Lower lobe of right lung (tissue), 2 donors: Measurements from ENCODE around the gene KCTD19. TPM values are rescaled to one million over a fixed set of nuclear protein-coding genes. Genes with fewer than 3 reads are reported as not detected.

Experiments
- ATAC-seq, 2 donors: fragments of 200-7000 bp; cut with Tn5 transposase; one replicate each; pipeline ENCODE4 v1.9.1; 2020 to 2022; ENCODE audit warnings: mild to moderate bottlenecking in 2 of 2, moderate library complexity in 2 of 2
- DNase-seq: peaks from one replicate; pipeline ENCODE4 v3.0.0-alpha.2; 2020
- H3K27ac ChIP-seq: fragments of 200-600 bp; one replicate; pipeline ENCODE4 v1.8.0; 2022
- H3K27me3 ChIP-seq: fragments of 200-600 bp; one replicate; pipeline ENCODE4 v1.8.0; 2022; ENCODE audit warnings: low read depth
- H3K36me3 ChIP-seq: fragments of 200-600 bp; one replicate; pipeline ENCODE4 v1.8.0; 2022; ENCODE audit warnings: mild to moderate bottlenecking
- H3K4me1 ChIP-seq: fragments of 200-600 bp; one replicate; pipeline ENCODE4 v1.8.0; 2022
- H3K4me3 ChIP-seq: fragments of 200-600 bp; one replicate; pipeline ENCODE4 v1.8.0; 2022; ENCODE audit warnings: mild to moderate bottlenecking
- H3K9me3 ChIP-seq: fragments of 200-600 bp; one replicate; pipeline ENCODE4 v1.8.0; 2022
- intact Hi-C: fragments of 100-400 bp; cut with DNase I; formaldehyde crosslinking; loops from one replicate; pipeline ENCODE4 v1.11.0; 2022
- total RNA-seq: library from RNA; stranded (reverse); fragmentation: NEBNext Ultra II Directional; extraction: Animal tissue kit (Norgen Biotek cat#: 25700); gene quantifications from one replicate; pipeline ENCODE4 v1.2.1, GENCODE V29; 2021
- TF ChIP-seq, protein P1 (sequence below): fragments of 200-600 bp; IDR thresholded peaks from one replicate; pipeline ENCODE4 v1.8.0; 2022; ENCODE audit warnings: antibody characterized with exemption, mild to moderate bottlenecking
- donor health status: DM: no; HTN: yes; CAD: no; lungs with severe emphysema.

Gene KCTD19
- total RNA-seq, 1 donor from 2014 or later = 0.74 TPM

- H3K27ac ChIP-seq = no peak overlapping the region
- intact Hi-C loops = no loop called here
- ATAC-seq (no peak), DNase-seq (no peak)
- TF ChIP-seq, protein P1, sequence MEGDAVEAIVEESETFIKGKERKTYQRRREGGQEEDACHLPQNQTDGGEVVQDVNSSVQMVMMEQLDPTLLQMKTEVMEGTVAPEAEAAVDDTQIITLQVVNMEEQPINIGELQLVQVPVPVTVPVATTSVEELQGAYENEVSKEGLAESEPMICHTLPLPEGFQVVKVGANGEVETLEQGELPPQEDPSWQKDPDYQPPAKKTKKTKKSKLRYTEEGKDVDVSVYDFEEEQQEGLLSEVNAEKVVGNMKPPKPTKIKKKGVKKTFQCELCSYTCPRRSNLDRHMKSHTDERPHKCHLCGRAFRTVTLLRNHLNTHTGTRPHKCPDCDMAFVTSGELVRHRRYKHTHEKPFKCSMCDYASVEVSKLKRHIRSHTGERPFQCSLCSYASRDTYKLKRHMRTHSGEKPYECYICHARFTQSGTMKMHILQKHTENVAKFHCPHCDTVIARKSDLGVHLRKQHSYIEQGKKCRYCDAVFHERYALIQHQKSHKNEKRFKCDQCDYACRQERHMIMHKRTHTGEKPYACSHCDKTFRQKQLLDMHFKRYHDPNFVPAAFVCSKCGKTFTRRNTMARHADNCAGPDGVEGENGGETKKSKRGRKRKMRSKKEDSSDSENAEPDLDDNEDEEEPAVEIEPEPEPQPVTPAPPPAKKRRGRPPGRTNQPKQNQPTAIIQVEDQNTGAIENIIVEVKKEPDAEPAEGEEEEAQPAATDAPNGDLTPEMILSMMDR = no peak
- H3K36me3 ChIP-seq = no peaks in the 10 kb centered on the region
- no peaks in the 10 kb centered on the region for H3K9me3 ChIP-seq
- no peaks in the 10 kb centered on the region for H3K27me3 ChIP-seq
- H3K4me3 ChIP-seq = no peak overlapping the region
- H3K4me1 ChIP-seq = no peaks in the 10 kb centered on the region
Observed at GRCh38 chr16:67305216-67306071, 21.1 kb downstream of the KCTD19 start.

GRCh38 chr16:67304020-67304419 lies 22.5 kb downstream of the KCTD19 start:
- DNase-seq (no peak), ATAC-seq (no peak)
- no peaks in the 10 kb centered on the region for H3K36me3 ChIP-seq
- no peaks in the 10 kb centered on the region for H3K27me3 ChIP-seq
- no peak overlapping the region for H3K27ac ChIP-seq
- H3K9me3 ChIP-seq = no peaks in the 10 kb centered on the region
- no peaks in the 10 kb centered on the region for H3K4me1 ChIP-seq
- H3K4me3 ChIP-seq = no peak overlapping the region
- intact Hi-C loops = no loop called here
- TF ChIP-seq, protein P1 = no peak

GRCh38 chr16:67302970-67303369 lies 23.6 kb downstream of the KCTD19 start:
- H3K4me1 ChIP-seq = no peaks in the 10 kb centered on the region
- intact Hi-C loops = no loop called here

GRCh38 chr16:67302076-67302475 lies 24.5 kb downstream of the KCTD19 start:
- ATAC-seq (no peak), DNase-seq (no peak)
- H3K9me3 ChIP-seq = no peaks in the 10 kb centered on the region
- H3K27ac ChIP-seq = no peak overlapping the region
- H3K4me3 ChIP-seq = no peak overlapping the region
- H3K36me3 ChIP-seq = no peaks in the 10 kb centered on the region
- intact Hi-C loops = no loop called here
- no peaks in the 10 kb centered on the region for H3K4me1 ChIP-seq
- TF ChIP-seq, protein P1 = no peak
- H3K27me3 ChIP-seq = no peaks in the 10 kb centered on the region

More at GRCh38 chr16:67302970-67303369, 23.6 kb downstream of the KCTD19 start:
- no peaks in the 10 kb centered on the region for H3K36me3 ChIP-seq
- no peaks in the 10 kb centered on the region for H3K27me3 ChIP-seq
- TF ChIP-seq, protein P1 = no peak
- no peak for DNase-seq
- no peak overlapping the region for H3K27ac ChIP-seq
- no peaks in the 10 kb centered on the region for H3K9me3 ChIP-seq
- H3K4me3 ChIP-seq = no peak overlapping the region
- ATAC-seq = no peak

- no peaks in the 10 kb centered on the region for H3K4me1 ChIP-seq
- H3K27ac ChIP-seq = no peak overlapping the region
- H3K4me3 ChIP-seq = no peak overlapping the region
- peak; percentile 24 to 33 for ATAC-seq
- no peak for DNase-seq
- intact Hi-C loops = no loop called here
- no peaks in the 10 kb centered on the region for H3K36me3 ChIP-seq
- no peaks in the 10 kb centered on the region for H3K9me3 ChIP-seq
- TF ChIP-seq, protein P1 = no peak
- no peaks in the 10 kb centered on the region for H3K27me3 ChIP-seq
Observed at GRCh38 chr16:67301080-67301782, 25.3 kb downstream of the KCTD19 start.
